Adrenal gland (tissue), 12 donors: ENCODE results near the gene STRN3. TPM values are rescaled to one million over a fixed set of nuclear protein-coding genes. Genes with fewer than 3 reads are reported as not detected.

Source experiments
- DNase-seq, 7 donors: peaks; one replicate each; pipeline ENCODE4 v3.0.0-alpha.2; 2019 to 2020
- H3K27ac ChIP-seq, 5 donors: fragments of 200-600 bp; sonication (generic) in 4 of 5; 1 replicate in 3 of 5; 2 replicates in 2 of 5; pipeline versions ENCODE4 v1.5.1 to v1.8.0; 2016 to 2020; ENCODE audit warnings: mild to moderate bottlenecking in 1 of 5
- H3K27me3 ChIP-seq: fragments of 200-600 bp; 2 replicates; pipeline ENCODE4 v1.8.0; 2021
- H3K36me3 ChIP-seq, 2 donors: fragments of 200-600 bp; replicated peaks in 1 of 2; 1 replicate in 1 of 2; 2 replicates in 1 of 2; pipeline versions ENCODE4 v1.5.1 to v1.8.0; 2018 to 2022
- H3K4me1 ChIP-seq, 2 donors: fragments of 200-600 bp; replicated peaks in 1 of 2; 1 replicate in 1 of 2; 2 replicates in 1 of 2; pipeline versions ENCODE4 v1.5.1 to v1.8.0; 2018 to 2021
- H3K4me3 ChIP-seq, 4 donors: fragments of 200-600 bp; sonication (generic) in 3 of 4; one replicate each; pipeline ENCODE4 v1.5.1; 2016 to 2018
- H3K9me3 ChIP-seq, 3 donors: fragments of 200-600 bp; sonication (generic) in 1 of 3; replicated peaks in 1 of 3; 1 replicate in 2 of 3; 2 replicates in 1 of 3; pipeline versions ENCODE4 v1.5.1 to v1.8.0; 2016 to 2021
- CTCF ChIP-seq, 6 experiments: fragments of 450-650 bp in 4 of 6; fragments of 200-600 bp in 2 of 6; sonication (generic) in 1 of 6; IDR thresholded peaks; 1 replicate in 5 of 6; 2 replicates in 1 of 6; pipeline versions ENCODE4 v1.5.1 to v1.8.0; 2016 to 2021; ENCODE audit warnings: antibody characterized with exemption in 6 of 6, mild to moderate bottlenecking in 2 of 6, moderate library complexity in 1 of 6
- POLR2A ChIP-seq, 2 donors: fragments of 450-650 bp; IDR thresholded peaks; one replicate each; pipeline ENCODE4 v1.6.1; 2017; ENCODE audit warnings: antibody characterized with exemption in 2 of 2, mild to moderate bottlenecking in 2 of 2, moderate library complexity in 1 of 2
- WGBS, 4 donors: extraction: QIAGEN DNeasy Blood & Tissue Kit in 2 of 4; methylation state at CpG; one replicate each; pipeline versions ENCODE4 v1.1.5 to v1.1.7; 2013 to 2017; 5-methylcytosine and 5-hydroxymethylcytosine counted together
- intact Hi-C, 2 donors: fragments of 100-400 bp; cut with DNase I; formaldehyde crosslinking; loops; one replicate each; pipeline versions ENCODE4 v1.14.1 to v1.15.0; 2022 to 2023
- microRNA counts, 2 donors: library from miRNA; unstranded; fragments of <30 nt; microRNA quantifications; one replicate each; lab custom pipeline; 2016
- microRNA-seq, 3 donors: library from miRNA; unstranded; fragments of <30 nt; microRNA quantifications; one replicate each; pipeline ENCODE4, GENCODE V29; 2017 to 2020
- polyA plus RNA-seq, 3 donors: library from polyadenylated mRNA; stranded (reverse); fragments of 200-250 nt in 2 of 3; fragments of 350-450 nt in 1 of 3; fragmentation: Illumina TruSeq in 1 of 3; extraction: RNeasy Lipid Tissue Mini Kit (QIAGEN cat#74804) in 1 of 3; gene quantifications; one replicate each; pipeline ENCODE4 v1.2.3, GENCODE V29; 2013 to 2014
- small RNA-seq, 2 donors: library from RNA; depleted of rRNA; stranded (forward); fragments of <200 nt; gene quantifications; one replicate each; pipeline ENCODE3, GENCODE V24; 2016
- total RNA-seq, 9 donors: library from RNA; depleted of rRNA in 4 of 9; stranded (reverse); fragments of >200 nt in 4 of 9; fragments of 120-200 nt in 1 of 9; fragmentation: NEBNext Ultra II Directional in 1 of 9; extraction: Animal tissue kit (Norgen Biotek cat#: 25700) in 1 of 9; gene quantifications; one replicate each; pipeline versions ENCODE4 v1.1.0 to v1.2.4, GENCODE V29; 2013 to 2023
- donor health status: healthy with polysubstance abuse.
- donor health status: Bipolar disorder and iron deficiency.
- donor health status: DM: yes; HTN: yes; CAD: no.
- donor health status: DM: no; HTN: no; CAD: no.
- donor health status: DM: no; HTN: no; CAD: no.
- donor health status: DM: yes; HTN: yes; CAD: no.

Gene STRN3
- total and polyA plus RNA-seq, 12 donors: 11.0 to 61.2 (median 36.2) TPM

DNA sequence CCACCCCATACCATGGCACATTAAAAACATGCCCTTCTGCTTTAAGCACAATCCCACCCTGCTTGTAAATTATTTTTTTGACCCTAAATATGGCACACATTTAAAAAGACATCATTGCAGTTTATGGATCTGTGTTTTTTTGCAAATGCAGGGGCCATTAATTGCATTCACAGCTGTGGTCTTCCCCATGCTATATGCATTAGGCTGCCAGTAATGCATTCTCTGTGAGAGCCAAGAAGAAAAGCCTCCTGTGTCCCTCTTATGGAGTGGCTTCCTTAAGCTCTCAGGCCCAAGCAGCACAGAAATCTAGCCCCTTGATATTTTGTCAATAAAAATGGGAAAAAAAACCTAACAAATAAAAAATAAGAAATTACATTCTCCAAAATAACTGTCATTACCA, 172.2 kb downstream of the STRN3 start:
- DNase-seq: no peak
- Histone ChIP-seq H3K4me1 (no peaks in the 10 kb centered on the region), H3K36me3 (no peaks in the 10 kb centered on the region), H3K27ac (no peak overlapping the region), H3K4me3 (no peak overlapping the region), H3K9me3 (no peaks in the 10 kb centered on the region), H3K27me3 (peaks cover 5% of the 10 kb centered on the region)
- intact Hi-C loops: no loop called here
- no peak for TF ChIP-seq CTCF (IDR thresholded peaks at IDR 0.05)
- TF ChIP-seq POLR2A (IDR thresholded peaks at IDR 0.05): no peak

- TF ChIP-seq POLR2A (IDR thresholded peaks at IDR 0.05) (no peak), CTCF (IDR thresholded peaks at IDR 0.05) (no peak)
- no peaks in the 10 kb centered on the region for H3K9me3 ChIP-seq
- no peak overlapping the region for H3K4me3 ChIP-seq
- H3K36me3 ChIP-seq: no peaks in the 10 kb centered on the region
- DNase-seq: no peak
- no peaks in the 10 kb centered on the region for H3K4me1 ChIP-seq
- WGBS, 4 donors: 52 to 62% (median 57%) methylated on average over 1 of the region's 1 CpG
- intact Hi-C loops: no loop called here
- peaks cover 5% of the 10 kb centered on the region for H3K27me3 ChIP-seq
- no peak overlapping the region for H3K27ac ChIP-seq
These were observed 176.2 kb downstream of the STRN3 start for GRCh38 chr14:30849983-30850382.

DNA sequence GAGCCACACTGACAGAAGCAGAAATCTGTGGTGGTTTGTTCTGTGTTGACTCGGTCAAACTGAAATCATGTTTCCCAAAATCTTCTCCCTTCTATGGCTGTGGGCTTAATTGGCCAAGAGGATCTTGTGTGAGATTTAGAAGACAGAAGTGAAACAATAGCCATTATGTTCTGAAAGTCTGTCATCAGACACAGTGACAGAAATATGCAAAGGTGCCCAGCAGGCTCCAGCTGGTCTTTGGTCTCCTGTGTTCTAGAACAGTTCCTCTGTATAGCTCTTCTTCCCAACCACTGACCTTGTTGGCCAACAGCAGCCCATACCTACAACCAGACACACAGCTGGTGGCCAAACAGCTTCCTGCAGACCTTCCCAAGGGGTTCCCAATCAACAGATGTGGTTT, 176.8 kb downstream of the STRN3 start:
- Histone ChIP-seq H3K4me3 (no peak overlapping the region), H3K36me3 (no peaks in the 10 kb centered on the region), H3K27ac (no peak overlapping the region), H3K9me3 (no peaks in the 10 kb centered on the region), H3K27me3 (peaks cover 5% of the 10 kb centered on the region), H3K4me1 (no peaks in the 10 kb centered on the region)
- TF ChIP-seq CTCF (IDR thresholded peaks at IDR 0.05): no peak
- no peak for TF ChIP-seq POLR2A (IDR thresholded peaks at IDR 0.05)
- intact Hi-C loops: no loop called here
- no peak for DNase-seq
- WGBS, 4 donors: 77 to 100% (median 79%) methylated on average over 1 of the region's 1 CpG

GRCh38 chr14:30848449-30849240, 177.5 kb downstream of the STRN3 start:
- Histone ChIP-seq H3K9me3 (no peaks in the 10 kb centered on the region), H3K27ac (no peak overlapping the region), H3K27me3 (peaks cover 5% of the 10 kb centered on the region), H3K4me3 (no peak overlapping the region), H3K36me3 (no peaks in the 10 kb centered on the region), H3K4me1 (no peaks in the 10 kb centered on the region)
- intact Hi-C loops: no loop called here
- no peak for DNase-seq
- TF ChIP-seq CTCF (IDR thresholded peaks at IDR 0.05): no peak
- TF ChIP-seq POLR2A (IDR thresholded peaks at IDR 0.05): no peak
- WGBS, 4 donors: 68 to 78% (median 73%) methylated on average over 4 of the region's 4 CpGs

MicroRNA genes within 50 kb of the gene (microRNA counts, 767-probe panel; counts per million panel counts)
- microRNA hsa-miR-624-3p (lab: Ali Mortazavi, UCI): 0 counts per million in 2 donors

Small RNAs within 50 kb of the gene (microRNA-seq; reads per million reads assigned to microRNA genes)
- gene MIR624: 9.2 to 23.9 (median 10.3) reads per million in 3 donors

Small RNAs within 50 kb of the gene (small RNA-seq; reads per million reads assigned to genes)
- gene HIGD1AP17 (0 reads per million in 2 donors), gene MIR624 (0 reads per million in 2 donors)

Other genes starting within 250 kb of the STRN3 start
- gene COCH, start 151.8 kb downstream of the STRN3 start, total RNA-seq: 1 to 10 TPM in 7 of 9 donors, under 1 TPM in 2; 0.42 to 8.4 (median 4.2) TPM
- gene COCH, start 151.8 kb downstream of the STRN3 start, polyA plus RNA-seq: 1 to 10 TPM in 2 of 3 donors, under 1 TPM in 1; 0.71 to 3.2 (median 1.4) TPM
- gene AP4S1, start 730 bp downstream of the STRN3 start, total RNA-seq: 10 to 100 TPM in 3 of 9 donors, 1 to 10 TPM in 6; 4.4 to 20.6 (median 7.4) TPM
- 1 to 10 TPM; 4.6 to 9.7 (median 5.8) TPM for gene AP4S1, start 730 bp downstream of the STRN3 start, polyA plus RNA-seq
- gene HECTD1, start 181.4 kb upstream of the STRN3 start, total RNA-seq: 100 to 1,000 TPM; 144 to 309 (median 214) TPM
- gene HECTD1, start 181.4 kb upstream of the STRN3 start, polyA plus RNA-seq: 100 to 1,000 TPM in 1 of 3 donors, 10 to 100 TPM in 2; 77.1 to 117 (median 80.5) TPM